RCC 7860 (cell line): Measurements from ENCODE around the gene NEK5.
"Not testable (repeated sequence)": the region's sequence is repeated elsewhere in the genome, so short reads cannot be mapped to it uniquely, and the experiment has no call there.

Experiments used
- DNase-seq: peaks from one replicate; pipeline ENCODE4 v3.0.0-alpha.2; 2015; ENCODE audit warnings: low spot score
- FAIRE-seq: peaks from 2 replicates; lab custom pipeline; 2012; peaks lifted over from hg19 to GRCh38; lab: Jason Lieb, UNC

The NEK5 gene

GRCh38 chr13:52082601-52083000 lies 46.3 kb downstream of the NEK5 start:
- FAIRE-seq (no peak), DNase-seq (no peak)

DNA sequence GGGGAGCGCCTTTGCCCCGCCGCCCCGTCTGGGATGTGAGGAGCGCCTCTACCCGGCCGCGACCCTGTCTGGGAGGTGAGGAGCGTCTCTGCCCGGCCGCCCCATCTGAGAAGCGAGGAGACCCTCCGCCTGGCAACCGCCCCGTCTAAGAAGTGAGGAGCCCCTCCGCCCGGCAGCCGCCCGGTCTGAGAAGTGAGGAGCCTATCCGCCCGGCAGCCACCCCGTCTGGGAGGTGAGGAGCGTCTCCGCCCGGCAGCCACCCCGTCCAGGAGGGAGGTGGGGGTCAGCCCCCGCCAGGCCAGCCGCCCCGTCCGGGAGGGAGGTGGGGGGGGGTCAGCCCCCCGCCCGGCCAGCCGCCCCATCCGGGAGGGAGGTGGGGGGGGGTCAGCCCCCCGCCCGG lies 49.0 kb downstream of the NEK5 start:
- not testable (repeated sequence) for FAIRE-seq

DNA sequence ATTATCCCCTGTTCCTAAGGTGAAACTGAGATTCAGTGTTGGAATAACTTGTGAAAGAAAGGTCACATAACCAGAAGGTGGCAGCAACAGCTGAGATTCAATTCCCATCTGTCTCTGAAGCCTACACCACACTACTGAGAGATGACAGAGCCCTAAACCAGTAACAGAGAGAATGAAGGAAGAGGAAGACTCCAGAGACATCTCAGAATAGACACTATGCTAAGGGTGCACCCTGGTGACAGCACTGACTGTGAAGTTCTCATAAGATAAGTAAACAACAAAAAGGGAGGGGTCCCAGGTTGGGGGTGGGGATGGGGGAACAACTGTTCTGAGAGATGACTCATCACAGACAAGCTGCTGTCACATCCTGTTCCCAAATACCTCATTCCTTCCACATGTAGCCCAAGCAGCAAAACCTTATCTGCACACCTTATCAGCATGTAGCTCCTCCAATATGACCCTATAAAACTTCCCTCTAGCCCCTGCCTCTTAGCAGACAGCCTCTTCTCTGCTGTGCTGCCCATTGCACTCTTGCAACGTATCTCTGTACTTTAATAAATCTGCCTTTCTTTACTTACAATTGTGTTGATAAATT lies 57.8 kb downstream of the NEK5 start:
- DNase-seq (peak; percentile 23), FAIRE-seq (no peak)

More for the DNA sequence above, 49.0 kb downstream of the NEK5 start:
- not testable (repeated sequence) for DNase-seq

- DNase-seq (no peak), FAIRE-seq (no peak)
Measured at GRCh38 chr13:52067237-52067636, 61.6 kb downstream of the NEK5 start.

GRCh38 chr13:52061587-52061986 lies 67.3 kb downstream of the NEK5 start:
- no peak for FAIRE-seq
- DNase-seq = no peak

DNA sequence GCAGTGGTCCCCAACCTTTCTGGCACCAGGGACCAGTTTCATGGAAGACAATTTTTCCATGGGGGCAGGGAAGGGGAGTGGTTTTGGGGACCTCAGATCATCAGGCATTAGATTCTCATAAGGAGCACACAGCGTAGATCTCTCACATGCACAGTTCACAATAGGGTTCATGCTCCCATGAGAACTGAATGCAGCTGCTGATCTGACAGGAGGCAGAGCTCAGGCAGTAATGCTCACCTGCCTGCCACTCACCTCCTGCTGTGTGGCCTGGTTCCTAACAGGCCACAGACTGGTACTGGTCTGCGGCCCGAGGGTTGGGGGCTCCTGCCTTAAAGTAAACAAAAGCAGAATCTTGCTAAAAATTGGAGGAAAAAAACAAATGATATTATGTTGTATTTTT lies 67.8 kb downstream of the NEK5 start:
- FAIRE-seq, DNase-seq: not testable (repeated sequence)

DNA sequence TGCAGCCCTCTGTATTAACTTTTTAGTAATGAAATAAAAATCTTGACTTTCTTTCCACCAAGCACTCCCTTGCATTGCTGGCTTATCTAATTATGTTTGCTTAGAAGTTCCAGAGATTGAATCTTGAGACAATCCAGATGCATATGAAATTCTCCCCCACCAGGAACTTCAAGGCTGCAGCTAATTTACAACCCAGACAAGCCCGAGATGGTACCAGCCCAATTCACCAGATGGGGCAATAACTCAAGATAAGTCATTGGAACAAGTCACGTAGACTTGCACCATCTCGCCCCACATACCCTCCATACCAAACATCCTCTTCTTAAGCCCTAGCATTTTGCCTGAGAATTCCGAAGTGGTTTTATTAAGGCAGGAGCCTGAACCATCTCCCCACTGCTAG lies 75.4 kb downstream of the NEK5 start:
- no peak for FAIRE-seq
- DNase-seq = no peak

GRCh38 chr13:52051400-52051799 lies 77.5 kb downstream of the NEK5 start:
- FAIRE-seq = no peak
- DNase-seq = no peak

DNA sequence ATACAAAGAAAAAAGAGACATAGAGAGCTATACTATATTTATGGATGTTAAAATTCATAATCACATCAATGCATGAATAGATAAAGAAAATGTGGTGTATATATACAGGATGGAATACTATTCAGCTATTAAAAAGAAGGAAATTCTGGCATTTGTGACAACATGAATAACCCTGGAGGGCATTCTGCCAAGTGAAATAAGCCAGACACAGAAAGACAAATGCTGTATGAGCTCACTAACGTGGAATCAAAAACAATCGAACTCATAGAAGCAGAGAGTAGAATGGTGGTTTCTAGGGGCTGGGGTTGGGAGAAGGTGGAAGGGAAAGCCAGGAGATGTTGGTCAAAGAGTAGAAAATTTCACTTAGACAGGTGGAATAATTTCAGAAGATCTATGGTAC lies 80.4 kb downstream of the NEK5 start:
- FAIRE-seq = no peak
- no peak for DNase-seq

DNA sequence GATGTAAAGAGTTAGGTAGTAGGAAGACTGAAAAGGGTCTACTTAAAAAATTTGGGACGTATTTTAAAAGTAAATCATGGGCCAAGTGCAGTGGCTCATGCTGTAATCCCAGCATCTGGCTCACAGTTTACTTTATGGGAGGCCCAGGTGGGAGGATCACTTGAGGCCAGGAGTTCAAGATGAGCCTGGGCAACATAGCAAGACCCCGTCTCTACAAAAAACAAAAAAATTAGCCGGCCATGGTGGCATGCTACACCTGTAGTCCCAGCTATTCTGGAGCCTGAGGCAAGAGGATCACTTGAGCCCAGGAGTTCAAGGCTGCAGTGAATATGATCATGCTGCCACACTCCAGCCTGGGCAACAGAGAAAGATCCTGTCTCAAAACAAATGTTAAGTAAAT lies 81.4 kb downstream of the NEK5 start:
- DNase-seq = no peak
- no peak for FAIRE-seq

- no peak for FAIRE-seq
- DNase-seq = no peak
Measured at GRCh38 chr13:52043675-52044074, 85.2 kb downstream of the NEK5 start.

- FAIRE-seq = no peak
- DNase-seq = no peak
Measured at GRCh38 chr13:52036037-52036436, 92.8 kb downstream of the NEK5 start.

- FAIRE-seq (no peak), DNase-seq (no peak)
Measured at GRCh38 chr13:52034616-52035226, 94.2 kb downstream of the NEK5 start.

DNA sequence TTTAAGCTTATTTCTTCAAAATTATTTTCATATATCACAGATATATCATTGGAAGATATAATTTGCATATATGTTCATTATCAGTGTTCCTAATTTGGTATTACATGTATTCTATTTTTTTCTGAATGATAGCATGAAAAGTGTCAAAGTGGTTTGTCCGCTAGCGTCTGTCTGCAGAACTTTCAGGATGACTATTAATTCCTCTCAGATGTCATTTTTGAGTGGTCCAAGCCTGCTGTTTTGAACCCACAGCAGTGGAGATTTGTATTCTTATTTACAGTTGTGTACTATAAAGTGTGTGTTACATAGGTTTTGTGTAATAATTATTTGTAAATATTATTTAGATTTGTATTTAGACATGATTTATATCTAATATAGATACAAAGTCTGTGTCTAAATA lies 95.8 kb downstream of the NEK5 start:
- FAIRE-seq (no peak), DNase-seq (no peak)

GRCh38 chr13:52030401-52030800 lies 98.5 kb downstream of the NEK5 start:
- FAIRE-seq, DNase-seq: not testable (repeated sequence)

- DNase-seq (no peak), FAIRE-seq (no peak)
Measured at GRCh38 chr13:52029569-52029968, 99.3 kb downstream of the NEK5 start.

GRCh38 chr13:52027832-52028231 lies 101.0 kb downstream of the NEK5 start:
- DNase-seq = no peak
- FAIRE-seq = no peak

DNA sequence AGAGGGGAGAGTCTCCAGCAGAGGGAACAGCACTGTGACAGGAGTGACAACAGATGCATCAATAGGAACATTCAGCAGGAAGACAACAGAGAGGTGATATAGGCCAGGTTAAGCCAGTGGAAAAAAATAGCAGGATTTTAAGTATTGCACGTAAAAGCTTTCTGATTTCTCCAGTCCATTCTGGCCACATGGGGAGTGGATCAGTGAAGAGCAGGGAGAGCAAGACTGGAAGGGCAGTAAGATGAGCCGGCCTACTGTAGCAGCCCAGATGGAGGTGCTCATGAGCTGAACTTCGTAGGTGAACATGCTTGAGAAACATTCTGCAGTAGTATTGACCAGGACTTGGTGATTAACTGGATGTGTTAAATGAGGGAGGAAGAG lies 102.6 kb downstream of the NEK5 start:
- FAIRE-seq (no peak), DNase-seq (no peak)

DNA sequence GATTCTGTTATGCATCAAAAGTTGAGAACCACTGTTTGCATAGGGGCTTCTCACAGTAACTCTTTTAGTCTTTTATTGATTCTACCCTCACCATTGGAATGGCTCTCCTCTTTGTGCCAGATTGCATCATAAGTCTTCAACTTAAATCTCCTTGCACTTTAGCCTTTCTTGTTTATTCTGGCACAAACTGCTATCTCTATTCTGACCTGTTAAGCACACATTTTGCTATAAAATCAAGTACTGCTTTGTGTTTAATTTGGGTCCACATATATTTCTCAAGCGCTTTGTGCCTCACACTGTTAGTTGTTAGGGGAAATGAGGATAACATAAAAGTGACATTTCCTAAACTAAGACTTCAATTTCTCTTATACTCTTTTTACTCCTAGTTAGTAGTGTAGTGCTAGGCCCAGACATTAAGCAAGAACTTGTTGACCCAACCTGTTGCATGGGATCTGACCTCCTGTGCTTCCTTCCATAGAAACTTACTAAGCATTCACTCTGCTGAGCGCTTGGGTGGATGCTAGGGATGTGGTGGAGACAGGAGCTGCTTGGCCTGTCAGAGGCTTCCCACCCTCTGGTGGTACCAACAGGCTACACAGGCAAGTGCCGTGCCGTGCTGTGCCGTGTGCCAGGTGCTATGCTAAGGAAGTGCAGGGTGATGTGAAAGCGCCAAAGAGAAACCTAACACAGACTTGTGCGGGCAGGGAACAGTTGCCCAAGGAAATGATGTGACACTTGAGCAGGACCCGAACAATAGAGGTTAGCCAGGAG lies 103.2 kb downstream of the NEK5 start:
- no peak for DNase-seq
- no peak for FAIRE-seq

GRCh38 chr13:52024481-52024880 lies 104.4 kb downstream of the NEK5 start, which contains the start of gene UTP14C:
UTP14C (plus strand) TSS chr13:52024691; CDS start chr13:52028805, 4,114 bp downstream.
- FAIRE-seq = no peak
- no peak for DNase-seq

DNA sequence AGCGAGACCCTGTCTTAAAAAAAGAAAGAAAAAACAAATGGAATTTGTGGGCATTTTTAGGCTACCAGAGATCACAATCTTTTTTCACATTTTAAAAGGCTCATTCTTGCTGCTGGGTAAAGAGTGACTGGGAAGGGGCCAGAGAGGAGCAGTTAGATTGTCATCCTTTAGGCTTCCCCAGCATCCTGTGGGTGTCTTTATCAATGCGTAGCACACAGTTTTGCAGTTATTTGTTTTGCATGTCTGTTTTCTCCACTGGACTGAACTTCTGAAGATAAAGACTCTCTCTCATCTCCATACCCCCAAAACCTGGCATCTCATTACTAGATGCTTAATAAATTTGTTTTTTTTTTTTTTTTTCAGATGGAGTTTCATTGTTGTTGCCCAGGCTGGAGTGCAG lies 106.5 kb downstream of the NEK5 start:
- FAIRE-seq = no peak
- no peak for DNase-seq

- DNase-seq (no peak), FAIRE-seq (no peak)
Measured at GRCh38 chr13:52020191-52020590, 108.7 kb downstream of the NEK5 start.
